Body of pancreas (tissue), 4 donors: ENCODE measurements around the gene COBL.

Source experiments
- CTCF ChIP-seq, 7 experiments: fragments of 450-650 bp in 4 of 7; fragments of 200-600 bp in 3 of 7; sonication (generic) in 3 of 7; IDR thresholded peaks; one replicate each; pipeline ENCODE4 v1.5.1; 2016 to 2019; ENCODE audit warnings: antibody characterized with exemption in 7 of 7
- POLR2A ChIP-seq, 3 donors: fragments of 450-650 bp; IDR thresholded peaks; one replicate each; pipeline ENCODE4 v1.6.1; 2016; ENCODE audit warnings: antibody characterized with exemption in 3 of 3, mild to moderate bottlenecking in 2 of 3

DNA sequence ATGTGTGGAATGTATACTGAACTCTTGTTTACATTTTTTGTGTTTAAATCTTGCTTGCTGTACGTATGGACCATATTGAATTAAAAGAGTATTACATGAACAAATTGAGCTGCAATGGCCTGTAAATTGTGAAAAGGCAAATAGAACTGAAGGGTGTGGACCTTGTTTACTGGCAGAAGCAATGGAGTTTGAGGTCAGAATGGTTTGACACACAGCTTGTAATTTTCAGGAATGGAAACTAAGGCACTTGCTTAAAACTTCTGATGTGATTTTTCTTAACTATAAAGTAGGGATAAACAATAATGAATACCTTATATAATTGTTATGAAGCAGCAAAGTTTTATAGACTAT lies 33.9 kb upstream of the COBL start:
- TF ChIP-seq CTCF (IDR thresholded peaks at IDR 0.05): no peak
- TF ChIP-seq POLR2A (IDR thresholded peaks at IDR 0.05): no peak
